Lower leg skin (tissue), 3 donors: ENCODE measurements around the gene POFUT2.

ENCODE experiments used
- POLR2A ChIP-seq, 2 donors: fragments of 450-650 bp; IDR thresholded peaks; one replicate each; pipeline ENCODE4 v1.6.1; 2016 to 2017; ENCODE audit warnings: antibody characterized with exemption in 2 of 2, mild to moderate bottlenecking in 1 of 2, moderate library complexity in 1 of 2
- TF ChIP-seq, protein P1 (sequence below), 3 donors: fragments of 450-650 bp; IDR thresholded peaks; one replicate each; pipeline ENCODE4 v1.5.1; 2016; ENCODE audit warnings: antibody characterized with exemption in 3 of 3, mild to moderate bottlenecking in 3 of 3, moderate library complexity in 2 of 3

DNA sequence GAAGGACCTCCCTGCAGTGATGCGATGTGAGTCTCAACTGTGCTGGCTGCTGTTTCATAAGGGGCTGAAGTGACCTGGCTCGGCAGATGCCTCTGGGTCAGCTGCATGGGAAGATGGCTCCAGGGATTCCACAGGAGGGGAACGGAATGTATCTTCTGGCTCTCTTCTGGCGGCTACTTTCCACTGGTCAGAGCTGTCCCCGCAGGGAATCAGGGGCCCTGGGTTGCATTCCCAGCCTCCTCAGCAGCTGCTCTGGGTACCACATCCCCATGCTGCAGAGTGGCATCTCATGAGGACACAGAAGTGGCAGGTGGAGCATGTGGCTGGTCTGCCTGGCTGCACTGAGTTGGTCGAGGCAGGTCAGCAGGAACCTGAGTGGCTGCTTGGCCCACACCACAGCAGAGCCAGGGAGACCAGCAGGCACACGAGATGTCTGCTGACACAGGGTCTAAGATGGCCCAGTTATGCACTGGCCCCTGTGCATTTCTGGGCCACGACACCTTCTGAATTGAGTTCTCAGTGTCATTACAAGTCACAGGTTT lies 42.8 kb downstream of the POFUT2 start:
- no peak for TF ChIP-seq POLR2A (IDR thresholded peaks at IDR 0.05)
- TF ChIP-seq, protein P1, sequence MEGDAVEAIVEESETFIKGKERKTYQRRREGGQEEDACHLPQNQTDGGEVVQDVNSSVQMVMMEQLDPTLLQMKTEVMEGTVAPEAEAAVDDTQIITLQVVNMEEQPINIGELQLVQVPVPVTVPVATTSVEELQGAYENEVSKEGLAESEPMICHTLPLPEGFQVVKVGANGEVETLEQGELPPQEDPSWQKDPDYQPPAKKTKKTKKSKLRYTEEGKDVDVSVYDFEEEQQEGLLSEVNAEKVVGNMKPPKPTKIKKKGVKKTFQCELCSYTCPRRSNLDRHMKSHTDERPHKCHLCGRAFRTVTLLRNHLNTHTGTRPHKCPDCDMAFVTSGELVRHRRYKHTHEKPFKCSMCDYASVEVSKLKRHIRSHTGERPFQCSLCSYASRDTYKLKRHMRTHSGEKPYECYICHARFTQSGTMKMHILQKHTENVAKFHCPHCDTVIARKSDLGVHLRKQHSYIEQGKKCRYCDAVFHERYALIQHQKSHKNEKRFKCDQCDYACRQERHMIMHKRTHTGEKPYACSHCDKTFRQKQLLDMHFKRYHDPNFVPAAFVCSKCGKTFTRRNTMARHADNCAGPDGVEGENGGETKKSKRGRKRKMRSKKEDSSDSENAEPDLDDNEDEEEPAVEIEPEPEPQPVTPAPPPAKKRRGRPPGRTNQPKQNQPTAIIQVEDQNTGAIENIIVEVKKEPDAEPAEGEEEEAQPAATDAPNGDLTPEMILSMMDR (IDR thresholded peaks at IDR 0.05), result no peak
